HUES6 (cell line): ENCODE data around the gene DLGAP1.

Source experiments
- H3K27ac ChIP-seq: 2 replicates; pipeline ENCODE4 v1.7.0; 2013; ENCODE audit warnings: low read depth, mild to moderate bottlenecking, low read length, inconsistent platforms
- H3K27me3 ChIP-seq: 2 replicates; pipeline ENCODE4 v1.6.1; 2013; ENCODE audit warnings: low read length; ENCODE audit not compliant: control insufficient read depth, insufficient read depth
- H3K36me3 ChIP-seq: 2 replicates; pipeline ENCODE4 v1.6.1; 2013; ENCODE audit warnings: low read length; ENCODE audit not compliant: control insufficient read depth, insufficient read depth
- H3K4me1 ChIP-seq: 2 replicates; pipeline ENCODE4 v1.6.1; 2013; ENCODE audit warnings: low read length; ENCODE audit not compliant: control insufficient read depth, insufficient read depth
- H3K4me3 ChIP-seq: 2 replicates; pipeline ENCODE4 v1.5.1; 2013; ENCODE audit warnings: low read depth, low read length
- H3K9ac ChIP-seq: one replicate; pipeline ENCODE4 v1.6.1; 2013; ENCODE audit warnings: mild to moderate bottlenecking, low read length
- H3K9me3 ChIP-seq: 2 replicates; pipeline ENCODE4 v1.6.1; 2013; ENCODE audit warnings: low read depth, low read length; ENCODE audit not compliant: control insufficient read depth, insufficient read depth

Gene DLGAP1

GRCh38 chr18:3878401-3878800 lies 576.7 kb downstream of the DLGAP1 start:
- no peaks in the 10 kb centered on the region; the same call in 1 of the 2 replicates for H3K36me3 ChIP-seq
- H3K4me3 ChIP-seq = no peak overlapping the region
- H3K9ac ChIP-seq = no peak overlapping the region
- H3K27ac ChIP-seq = no peak overlapping the region
- no peaks in the 10 kb centered on the region for H3K27me3 ChIP-seq
- H3K9me3 ChIP-seq = no peaks in the 10 kb centered on the region
- H3K4me1 ChIP-seq = peaks cover 10% of the 10 kb centered on the region

DNA sequence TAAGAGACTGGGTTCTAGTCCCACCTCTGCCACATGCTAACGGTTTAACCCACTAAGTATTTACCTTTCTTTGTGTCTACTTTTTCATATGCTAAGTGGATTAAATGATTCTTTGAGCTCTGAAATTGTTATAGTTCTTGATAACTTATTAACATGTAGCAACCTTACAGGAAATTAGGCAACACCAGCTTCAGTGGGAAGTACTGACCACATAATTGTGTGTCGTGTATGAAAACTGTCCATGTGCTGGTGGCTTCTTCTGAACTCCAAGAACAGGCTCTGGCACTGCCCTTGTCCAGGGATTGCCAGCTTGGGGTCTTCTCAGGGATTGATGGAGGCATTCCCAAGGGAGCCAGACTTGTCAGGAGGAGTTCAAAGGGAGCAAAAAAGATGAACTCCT lies 577.4 kb downstream of the DLGAP1 start:
- H3K27ac ChIP-seq = no peak overlapping the region
- no peak overlapping the region for H3K4me3 ChIP-seq
- no peaks in the 10 kb centered on the region; the same call in 1 of the 2 replicates for H3K36me3 ChIP-seq
- H3K9me3 ChIP-seq = no peaks in the 10 kb centered on the region
- H3K4me1 ChIP-seq = peaks cover 10% of the 10 kb centered on the region
- H3K9ac ChIP-seq = no peak overlapping the region
- no peaks in the 10 kb centered on the region for H3K27me3 ChIP-seq

GRCh38 chr18:3875961-3876360 lies 579.1 kb downstream of the DLGAP1 start:
- Histone ChIP-seq H3K36me3 (no peaks in the 10 kb centered on the region; the same call in 1 of the 2 replicates), H3K9ac (no peak overlapping the region), H3K4me3 (no peak overlapping the region), H3K9me3 (no peaks in the 10 kb centered on the region), H3K4me1 (peaks cover 10% of the 10 kb centered on the region), H3K27me3 (no peaks in the 10 kb centered on the region), H3K27ac (no peak overlapping the region)

DNA sequence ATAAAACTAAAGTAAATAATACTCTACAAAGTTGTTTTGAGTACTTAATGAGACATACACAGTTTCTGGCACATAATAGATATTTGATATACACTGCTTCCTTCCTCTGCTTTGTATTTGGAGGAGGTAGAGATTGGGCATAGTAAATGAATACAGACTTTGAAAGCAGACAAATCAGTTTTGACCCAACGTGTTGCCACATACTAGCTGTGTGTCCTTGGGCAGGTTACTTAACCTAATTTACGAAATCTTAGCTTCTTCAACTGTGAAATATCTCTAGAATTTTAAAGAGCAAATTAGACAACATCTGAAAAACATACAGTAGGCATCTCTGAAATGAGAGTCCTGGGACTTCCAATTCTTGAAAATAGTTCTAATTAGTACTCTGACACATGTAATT lies 579.7 kb downstream of the DLGAP1 start:
- no peaks in the 10 kb centered on the region; the same call in 1 of the 2 replicates for H3K36me3 ChIP-seq
- H3K27ac ChIP-seq = no peak overlapping the region
- H3K9ac ChIP-seq = no peak overlapping the region
- no peaks in the 10 kb centered on the region for H3K27me3 ChIP-seq
- H3K4me3 ChIP-seq = no peak overlapping the region
- peaks cover 10% of the 10 kb centered on the region for H3K4me1 ChIP-seq
- H3K9me3 ChIP-seq = no peaks in the 10 kb centered on the region

DNA sequence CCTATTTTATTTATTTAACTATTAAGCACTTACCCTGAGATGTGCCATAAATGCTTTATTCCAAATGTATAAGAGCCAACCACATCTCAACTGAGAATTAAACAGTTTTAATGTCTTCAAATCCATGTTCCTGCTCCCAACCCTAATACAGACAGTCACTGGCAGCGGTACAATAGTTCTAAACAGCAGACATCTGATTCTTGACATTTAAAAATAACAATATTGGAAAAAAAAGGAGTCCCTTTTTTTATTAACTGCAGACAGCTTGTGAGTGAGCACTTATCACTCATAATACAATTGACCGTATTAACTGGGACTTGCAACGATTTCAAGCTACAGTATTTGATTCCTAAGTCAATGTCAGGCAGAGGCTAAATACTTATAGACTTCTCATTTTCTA lies 580.5 kb downstream of the DLGAP1 start:
- no peak overlapping the region for H3K27ac ChIP-seq
- H3K36me3 ChIP-seq = no peaks in the 10 kb centered on the region; the same call in 1 of the 2 replicates
- H3K4me3 ChIP-seq = no peak overlapping the region
- no peaks in the 10 kb centered on the region for H3K27me3 ChIP-seq
- H3K4me1 ChIP-seq = peaks cover 10% of the 10 kb centered on the region
- no peak overlapping the region for H3K9ac ChIP-seq
- no peaks in the 10 kb centered on the region for H3K9me3 ChIP-seq

GRCh38 chr18:3874125-3874524 lies 581.0 kb downstream of the DLGAP1 start:
- H3K9ac ChIP-seq = no peak overlapping the region
- peaks cover 10% of the 10 kb centered on the region for H3K4me1 ChIP-seq
- no peak overlapping the region for H3K4me3 ChIP-seq
- H3K27ac ChIP-seq = no peak overlapping the region
- no peaks in the 10 kb centered on the region for H3K27me3 ChIP-seq
- no peaks in the 10 kb centered on the region; the same call in 1 of the 2 replicates for H3K36me3 ChIP-seq
- no peaks in the 10 kb centered on the region for H3K9me3 ChIP-seq

GRCh38 chr18:3873698-3874097 lies 581.4 kb downstream of the DLGAP1 start:
- no peaks in the 10 kb centered on the region for H3K9me3 ChIP-seq
- H3K9ac ChIP-seq = no peak overlapping the region
- H3K27ac ChIP-seq = no peak overlapping the region
- H3K27me3 ChIP-seq = no peaks in the 10 kb centered on the region
- no peaks in the 10 kb centered on the region for H3K36me3 ChIP-seq
- peaks cover 11% of the 10 kb centered on the region for H3K4me1 ChIP-seq
- H3K4me3 ChIP-seq = no peak overlapping the region

- no peaks in the 10 kb centered on the region for H3K36me3 ChIP-seq
- H3K9me3 ChIP-seq = no peaks in the 10 kb centered on the region
- no peaks in the 10 kb centered on the region for H3K27me3 ChIP-seq
- H3K4me3 ChIP-seq = no peak overlapping the region
- H3K27ac ChIP-seq = no peak overlapping the region
- peaks cover 16% of the 10 kb centered on the region for H3K4me1 ChIP-seq
- H3K9ac ChIP-seq = no peak overlapping the region
These were observed 581.9 kb downstream of the DLGAP1 start for GRCh38 chr18:3873211-3873610.

- no peaks in the 10 kb centered on the region for H3K36me3 ChIP-seq
- peaks cover 20% of the 10 kb centered on the region for H3K4me1 ChIP-seq
- H3K9ac ChIP-seq = no peak overlapping the region
- H3K27me3 ChIP-seq = no peaks in the 10 kb centered on the region
- H3K9me3 ChIP-seq = no peaks in the 10 kb centered on the region
- no peak overlapping the region for H3K27ac ChIP-seq
- H3K4me3 ChIP-seq = no peak overlapping the region
These were observed 582.5 kb downstream of the DLGAP1 start for GRCh38 chr18:3872641-3873040.

DNA sequence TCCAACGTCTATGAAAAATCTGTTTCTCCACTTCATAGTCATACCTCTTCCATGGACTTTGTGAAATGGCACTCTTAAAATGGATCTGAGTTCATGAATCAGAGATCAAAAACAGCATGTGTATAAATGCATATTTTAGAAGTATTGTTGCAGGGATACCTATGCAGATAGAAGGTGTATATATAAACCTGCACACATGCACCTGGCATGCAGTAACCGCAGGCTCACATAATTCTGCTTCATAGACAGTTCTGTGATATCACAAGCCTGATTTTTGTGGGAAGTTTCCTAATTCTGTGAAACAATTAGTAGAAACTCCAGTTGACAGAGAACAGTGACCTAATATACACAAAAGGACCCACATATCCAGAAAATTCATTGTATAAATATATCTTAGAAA lies 583.4 kb downstream of the DLGAP1 start:
- Histone ChIP-seq H3K4me3 (no peak overlapping the region), H3K27me3 (no peaks in the 10 kb centered on the region), H3K36me3 (no peaks in the 10 kb centered on the region), H3K9me3 (no peaks in the 10 kb centered on the region), H3K27ac (no peak overlapping the region), H3K4me1 (peaks cover 20% of the 10 kb centered on the region), H3K9ac (no peak overlapping the region)

- Histone ChIP-seq H3K27ac (no peak overlapping the region), H3K36me3 (no peaks in the 10 kb centered on the region), H3K9ac (no peak overlapping the region)
These were observed 584.2 kb downstream of the DLGAP1 start for GRCh38 chr18:3870914-3871313.

DNA sequence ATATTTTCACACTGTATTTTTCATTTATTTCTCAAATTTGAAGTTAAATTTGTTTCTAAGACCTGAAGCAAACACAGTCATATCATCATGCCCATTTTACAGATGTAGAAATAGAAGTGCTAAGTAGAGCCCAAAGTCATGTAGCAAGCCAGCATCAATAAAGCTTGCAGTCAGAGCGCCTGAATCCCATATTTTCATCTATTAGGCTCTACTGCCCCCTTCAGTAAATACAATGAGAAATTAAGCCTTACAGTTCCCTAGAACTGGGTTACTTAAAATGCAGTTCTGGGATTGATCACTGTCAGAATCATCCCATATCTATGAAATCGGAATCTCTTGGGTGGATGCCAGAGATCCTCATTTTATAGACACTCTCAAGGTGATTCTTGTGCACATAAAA lies 585.3 kb downstream of the DLGAP1 start:
- H3K27ac ChIP-seq = no peak overlapping the region
- peaks cover 20% of the 10 kb centered on the region for H3K4me1 ChIP-seq
- H3K27me3 ChIP-seq = no peaks in the 10 kb centered on the region
- no peak overlapping the region for H3K9ac ChIP-seq
- no peak overlapping the region for H3K4me3 ChIP-seq
- H3K9me3 ChIP-seq = no peaks in the 10 kb centered on the region
- H3K36me3 ChIP-seq = no peaks in the 10 kb centered on the region

More at GRCh38 chr18:3870914-3871313, 584.2 kb downstream of the DLGAP1 start:
- Histone ChIP-seq H3K27me3 (no peaks in the 10 kb centered on the region), H3K4me1 (peaks cover 20% of the 10 kb centered on the region), H3K9me3 (no peaks in the 10 kb centered on the region), H3K4me3 (no peak overlapping the region)
